Endodermal cell (in vitro differentiated cells): ENCODE measurements around the gene TMCO4. TPM values are rescaled to one million over a fixed set of nuclear protein-coding genes. Genes with fewer than 3 reads are reported as not detected.

ENCODE experiments used
- DNase-seq: peaks from one replicate; pipeline ENCODE4 v3.0.0-alpha.2; 2017
- H3K27ac ChIP-seq: 2 replicates; pipeline ENCODE4 v1.5.1; 2013; ENCODE audit warnings: mild to moderate bottlenecking, low read depth, low read length, moderate library complexity
- H3K27me3 ChIP-seq: 2 replicates; pipeline ENCODE4 v1.6.1; 2013; ENCODE audit warnings: mild to moderate bottlenecking, low read length, moderate library complexity; ENCODE audit not compliant: insufficient read depth, control insufficient read depth, poor library complexity, severe bottlenecking
- H3K36me3 ChIP-seq: 2 replicates; pipeline ENCODE4 v1.7.0; 2013; ENCODE audit warnings: mild to moderate bottlenecking, low read length, moderate library complexity; ENCODE audit not compliant: control insufficient read depth, insufficient read depth
- H3K4me1 ChIP-seq: one replicate; pipeline ENCODE4 v1.7.0; 2013; ENCODE audit warnings: low read length; ENCODE audit not compliant: control insufficient read depth, insufficient read depth
- H3K4me3 ChIP-seq: 2 replicates; pipeline ENCODE4 v1.5.1; 2013; ENCODE audit warnings: mild to moderate bottlenecking, low read length, moderate library complexity
- H3K9ac ChIP-seq: 2 replicates; pipeline ENCODE4 v1.6.1; 2013; ENCODE audit warnings: mild to moderate bottlenecking, low read length, moderate library complexity; ENCODE audit not compliant: poor library complexity, severe bottlenecking; ENCODE audit errors: extremely low read depth
- H3K9me3 ChIP-seq: 2 replicates; pipeline ENCODE4 v1.6.1; 2013; ENCODE audit warnings: mild to moderate bottlenecking, low read length, moderate library complexity; ENCODE audit not compliant: control insufficient read depth
- H3K27ac Mint-ChIP-seq: 2 replicates; pipeline ENCODE4 v1.8.0; 2020; ENCODE audit warnings: mixed read lengths
- H3K27me3 Mint-ChIP-seq: 2 replicates; pipeline ENCODE4 v1.8.0; 2021; ENCODE audit warnings: mild to moderate bottlenecking, mixed read lengths; ENCODE audit not compliant: insufficient read depth
- H3K36me3 Mint-ChIP-seq: 2 replicates; pipeline ENCODE4 v1.8.0; 2020; ENCODE audit warnings: low read depth, mixed read lengths
- H3K4me1 Mint-ChIP-seq: 2 replicates; pipeline ENCODE4 v1.8.0; 2020; ENCODE audit warnings: mixed read lengths
- H3K4me3 Mint-ChIP-seq: 2 replicates; pipeline ENCODE4 v1.8.0; 2020; ENCODE audit warnings: mild to moderate bottlenecking, moderate library complexity, mixed read lengths
- H3K9me3 Mint-ChIP-seq: 2 replicates; pipeline ENCODE4 v1.8.0; 2020; ENCODE audit warnings: mild to moderate bottlenecking, mixed read lengths
- WGBS, 2 experiments: methylation state at CpG; one replicate each; pipeline versions ENCODE4 v1.1.5 to v1.1.7; 2013; ENCODE audit warnings: missing lambda C conversion rate in 2 of 2, mixed read lengths in 1 of 2; ENCODE audit not compliant: insufficient coverage in 1 of 2, insufficient read length in 1 of 2; 5-methylcytosine and 5-hydroxymethylcytosine counted together
- total RNA-seq, 2 donors: library from RNA; stranded (reverse); fragmentation: NEBNext Ultra II Directional in 1 of 2; extraction: Animal tissue kit (Norgen Biotek cat#: 25700) in 1 of 2; gene quantifications; 2 replicates in 1 of 2; 3 replicates in 1 of 2; pipeline ENCODE4 v1.2.1, GENCODE V29; 2021
- TF ChIP-seq, protein P1 (sequence below): fragments of 200-600 bp; sonication (generic); conservative IDR thresholded peaks from 2 replicates; pipeline ENCODE4 v1.5.0; 2021; ENCODE audit warnings: antibody characterized with exemption, mild to moderate bottlenecking

TMCO4 gene
- total RNA-seq, 2 donors from 2014 or later = 6.2 to 6.6 TPM

DNA sequence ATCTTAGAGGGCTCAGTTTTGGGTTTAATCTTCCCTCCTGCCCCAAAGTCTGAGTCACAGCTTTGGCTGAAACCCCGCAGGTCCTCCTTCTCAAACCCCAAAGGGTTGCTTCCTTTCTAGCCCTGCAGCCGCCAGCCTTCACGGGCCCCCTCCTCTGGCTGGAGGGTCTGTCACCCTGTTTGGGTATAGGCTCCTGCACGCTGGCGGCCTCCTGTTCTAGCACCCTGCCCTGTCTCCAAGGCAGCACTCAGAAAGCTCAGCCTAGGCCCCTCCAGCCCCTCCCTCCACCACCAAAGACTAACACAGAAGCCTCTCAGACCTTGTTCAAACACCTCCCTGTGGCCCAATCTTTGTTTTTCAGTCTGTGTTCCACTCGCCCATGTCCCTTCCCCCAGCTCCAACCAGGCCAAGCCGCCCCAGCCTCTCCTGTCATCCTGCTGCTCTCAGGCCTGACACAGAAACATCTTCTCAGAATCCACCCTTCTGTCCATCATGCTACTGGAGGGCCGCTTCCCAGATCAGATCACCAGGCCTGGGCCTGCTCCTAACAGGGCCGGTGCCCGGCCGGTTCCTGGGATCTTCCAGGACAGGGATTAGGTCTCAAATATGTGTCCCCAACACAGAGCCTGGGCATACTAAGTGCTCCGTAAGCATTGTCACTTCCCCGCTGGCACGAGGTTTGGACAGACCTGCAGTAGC is 99.5 kb downstream of the TMCO4 start:
- H3K27ac ChIP-seq = no peak overlapping the region
- Mint-ChIP-seq H3K27me3 (peaks cover 2% of the 10 kb centered on the region), H3K27ac (no peak overlapping the region), H3K4me1 (peaks cover 8% of the 10 kb centered on the region), H3K36me3 (no peaks in the 10 kb centered on the region), H3K9me3 (no peaks in the 10 kb centered on the region), H3K4me3 (no peak overlapping the region)
- DNase-seq = no peak
- 88 to 90% methylated on average over 10 to 14 of the region's 14 CpGs for WGBS, 2 experiments
- H3K4me1 ChIP-seq = no peaks in the 10 kb centered on the region
- no peak overlapping the region for H3K9ac ChIP-seq
- H3K27me3 ChIP-seq = no peaks in the 10 kb centered on the region
- TF ChIP-seq, protein P1, sequence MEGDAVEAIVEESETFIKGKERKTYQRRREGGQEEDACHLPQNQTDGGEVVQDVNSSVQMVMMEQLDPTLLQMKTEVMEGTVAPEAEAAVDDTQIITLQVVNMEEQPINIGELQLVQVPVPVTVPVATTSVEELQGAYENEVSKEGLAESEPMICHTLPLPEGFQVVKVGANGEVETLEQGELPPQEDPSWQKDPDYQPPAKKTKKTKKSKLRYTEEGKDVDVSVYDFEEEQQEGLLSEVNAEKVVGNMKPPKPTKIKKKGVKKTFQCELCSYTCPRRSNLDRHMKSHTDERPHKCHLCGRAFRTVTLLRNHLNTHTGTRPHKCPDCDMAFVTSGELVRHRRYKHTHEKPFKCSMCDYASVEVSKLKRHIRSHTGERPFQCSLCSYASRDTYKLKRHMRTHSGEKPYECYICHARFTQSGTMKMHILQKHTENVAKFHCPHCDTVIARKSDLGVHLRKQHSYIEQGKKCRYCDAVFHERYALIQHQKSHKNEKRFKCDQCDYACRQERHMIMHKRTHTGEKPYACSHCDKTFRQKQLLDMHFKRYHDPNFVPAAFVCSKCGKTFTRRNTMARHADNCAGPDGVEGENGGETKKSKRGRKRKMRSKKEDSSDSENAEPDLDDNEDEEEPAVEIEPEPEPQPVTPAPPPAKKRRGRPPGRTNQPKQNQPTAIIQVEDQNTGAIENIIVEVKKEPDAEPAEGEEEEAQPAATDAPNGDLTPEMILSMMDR = no peak
- no peak overlapping the region for H3K4me3 ChIP-seq
- no peaks in the 10 kb centered on the region for H3K36me3 ChIP-seq
- no peaks in the 10 kb centered on the region for H3K9me3 ChIP-seq

DNA sequence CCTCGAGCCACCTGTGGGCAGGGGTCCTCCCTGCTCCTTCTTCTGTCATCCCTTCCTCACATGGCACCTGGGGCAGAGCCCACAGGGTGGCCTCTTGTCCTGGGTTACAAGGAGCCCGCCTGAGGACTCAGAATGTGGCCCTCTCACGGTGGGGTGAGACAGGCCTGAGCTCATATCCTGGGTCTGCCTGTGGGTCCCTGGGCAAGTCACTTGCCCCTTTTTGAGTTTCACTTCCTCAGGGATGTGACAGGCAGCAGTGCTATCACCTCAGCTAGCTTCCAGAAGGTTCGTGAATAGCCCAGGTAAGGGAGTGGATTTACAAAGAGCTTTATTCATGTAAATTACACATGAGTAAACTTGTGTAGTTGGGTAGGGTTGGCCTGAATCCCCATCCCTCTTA is 101.5 kb downstream of the TMCO4 start:
- no peak overlapping the region for H3K4me3 Mint-ChIP-seq
- no peak for DNase-seq

DNA sequence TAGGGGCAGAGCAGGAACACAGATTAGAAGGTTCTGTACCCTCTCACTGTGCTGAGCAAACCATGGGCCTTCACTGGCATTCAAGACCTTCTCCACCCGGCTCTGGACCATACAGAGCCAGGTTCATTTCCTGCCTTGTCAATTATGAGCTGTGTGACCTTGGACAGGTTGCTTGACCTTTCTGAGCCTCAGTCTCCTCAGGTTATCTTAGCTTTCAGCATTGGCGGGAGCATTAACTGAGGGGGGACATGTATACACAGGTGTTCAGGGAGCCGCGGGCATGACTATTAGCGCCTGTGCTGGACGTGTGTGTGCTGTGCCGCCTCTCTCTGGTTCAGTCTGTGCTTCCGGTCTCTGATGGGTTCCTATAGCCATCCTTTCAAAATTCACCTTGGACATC is 102.9 kb downstream of the TMCO4 start:
- 93 to 100% methylated on average over 6 to 8 of the region's 8 CpGs for WGBS, 2 experiments
- Mint-ChIP-seq H3K27ac (no peak overlapping the region), H3K36me3 (no peaks in the 10 kb centered on the region), H3K4me3 (no peak overlapping the region), H3K27me3 (peaks cover 2% of the 10 kb centered on the region), H3K9me3 (no peaks in the 10 kb centered on the region), H3K4me1 (peaks cover 4% of the 10 kb centered on the region)
- Histone ChIP-seq H3K4me3 (no peak overlapping the region), H3K4me1 (no peaks in the 10 kb centered on the region), H3K36me3 (no peaks in the 10 kb centered on the region), H3K9ac (no peak overlapping the region), H3K27ac (no peak overlapping the region), H3K27me3 (no peaks in the 10 kb centered on the region), H3K9me3 (no peaks in the 10 kb centered on the region)
- TF ChIP-seq, protein P1 = no peak
- DNase-seq = no peak

More for the DNA sequence above, 101.5 kb downstream of the TMCO4 start:
- no peaks in the 10 kb centered on the region for H3K9me3 Mint-ChIP-seq
- Histone ChIP-seq H3K9me3 (no peaks in the 10 kb centered on the region), H3K27ac (no peak overlapping the region), H3K9ac (no peak overlapping the region), H3K27me3 (no peaks in the 10 kb centered on the region), H3K4me3 (no peak overlapping the region), H3K36me3 (no peaks in the 10 kb centered on the region), H3K4me1 (no peaks in the 10 kb centered on the region)
- peaks cover 2% of the 10 kb centered on the region for H3K27me3 Mint-ChIP-seq
- peaks cover 4% of the 10 kb centered on the region for H3K4me1 Mint-ChIP-seq
- no peaks in the 10 kb centered on the region for H3K36me3 Mint-ChIP-seq
- no peak overlapping the region for H3K27ac Mint-ChIP-seq
- TF ChIP-seq, protein P1 = no peak
- 76 to 80% methylated on average over 2 to 4 of the region's 4 CpGs for WGBS, 2 experiments
